Activated B cell treated with CpG ODN at 0.5 μM for 24 hours (primary cell): Measurements from ENCODE around the gene ECI1. TPM values are rescaled to one million over a fixed set of nuclear protein-coding genes. Genes with fewer than 3 reads are reported as not detected.

Experiments
- ATAC-seq: fragments of 200-7000 bp; cut with Tn5 transposase; one replicate; pipeline ENCODE4 v1.10.0; 2021; ENCODE audit warnings: low read depth, mild to moderate bottlenecking, moderate library complexity
- CTCF ChIA-PET: fragments of 350-600 bp; sonication (Branson Sonifier 250); formaldehyde crosslinking; loops from one replicate; lab custom pipeline; 2021; ENCODE audit warnings: antibody characterized with exemption; lab: Charles Lee
- POLR2A ChIA-PET: fragments of 350-600 bp; sonication (Branson Sonifier 250); formaldehyde crosslinking; loops from one replicate; lab custom pipeline; 2021; ENCODE audit warnings: antibody characterized with exemption; lab: Charles Lee
- DNase-seq: peaks from one replicate; pipeline ENCODE4 v3.0.0; 2022
- H3K27ac Mint-ChIP-seq: one replicate; pipeline ENCODE4 v1.8.0; 2020; ENCODE audit warnings: mixed read lengths
- H3K27me3 Mint-ChIP-seq: one replicate; pipeline ENCODE4 v1.8.0; 2021; ENCODE audit warnings: mixed read lengths
- H3K36me3 Mint-ChIP-seq: one replicate; pipeline ENCODE4 v1.8.0; 2021; ENCODE audit warnings: low read depth, mixed read lengths
- H3K4me1 Mint-ChIP-seq: one replicate; pipeline ENCODE4 v1.8.0; 2021; ENCODE audit warnings: mixed read lengths
- H3K4me3 Mint-ChIP-seq: one replicate; pipeline ENCODE4 v1.8.0; 2020; ENCODE audit warnings: mild to moderate bottlenecking, mixed read lengths
- H3K9me3 Mint-ChIP-seq: one replicate; pipeline ENCODE4 v1.8.0; 2020; ENCODE audit warnings: mixed read lengths
- intact Hi-C: fragments of 100-400 bp; cut with micrococcal nuclease; formaldehyde crosslinking; loops from one replicate; pipeline ENCODE4 v1.15.1; 2024
- total RNA-seq: library from RNA; stranded (reverse); gene quantifications from 2 replicates; pipeline ENCODE4 v1.2.3, GENCODE V29; 2022
- TF ChIP-seq, protein P1 (sequence below): fragments of 200-600 bp; IDR thresholded peaks from one replicate; pipeline ENCODE4 v1.8.0; 2022; ENCODE audit warnings: antibody characterized with exemption, mild to moderate bottlenecking

Gene ECI1
- total RNA-seq, 1 donor from 2014 or later: 38.1 TPM

DNA sequence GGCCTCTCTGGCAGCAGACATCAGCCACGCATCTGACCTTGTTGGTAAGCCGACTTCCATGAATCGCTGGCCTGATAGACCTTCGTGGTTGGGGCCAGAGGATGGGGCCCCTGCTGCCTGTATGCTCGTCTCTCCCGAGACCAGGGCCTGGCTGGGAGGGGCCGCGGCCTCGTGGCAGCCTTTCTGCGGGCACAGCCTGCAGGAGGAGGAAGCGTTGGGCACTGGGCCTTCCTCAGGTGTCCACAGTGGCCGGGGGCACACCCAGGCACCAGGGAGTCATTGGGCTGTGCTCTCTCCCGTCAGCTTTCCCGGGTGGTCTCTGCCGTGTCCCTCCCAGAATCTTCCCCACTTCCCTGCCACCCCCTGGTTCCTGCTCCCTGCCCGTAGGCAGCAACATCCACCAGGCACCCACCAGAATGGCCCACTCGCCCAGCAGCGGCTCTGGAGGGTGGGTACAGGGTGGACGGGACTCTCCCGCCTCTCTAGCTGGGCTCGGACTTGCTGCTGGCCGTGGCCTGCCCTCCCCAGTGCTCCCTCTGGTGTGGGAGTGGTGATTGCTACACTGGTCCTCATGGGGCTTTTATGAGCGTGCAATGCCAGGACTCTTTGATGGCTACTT is 21.6 kb downstream of the ECI1 start:
- no peak overlapping the region for H3K4me3 Mint-ChIP-seq
- no peak overlapping the region for H3K27ac Mint-ChIP-seq
- POLR2A ChIA-PET: no interaction called here
- H3K4me1 Mint-ChIP-seq: peaks cover 11% of the 10 kb centered on the region
- CTCF ChIA-PET: no interaction called here
- no peak for ATAC-seq
- H3K9me3 Mint-ChIP-seq: no peaks in the 10 kb centered on the region
- no peaks in the 10 kb centered on the region for H3K27me3 Mint-ChIP-seq
- no peak for DNase-seq
- peaks cover 47% of the 10 kb centered on the region for H3K36me3 Mint-ChIP-seq
- intact Hi-C loops: loop anchor here (10.0 kb wide), 1 partner anchor 195 kb away; the partner anchor contains the start of gene CCNF
- TF ChIP-seq, protein P1, sequence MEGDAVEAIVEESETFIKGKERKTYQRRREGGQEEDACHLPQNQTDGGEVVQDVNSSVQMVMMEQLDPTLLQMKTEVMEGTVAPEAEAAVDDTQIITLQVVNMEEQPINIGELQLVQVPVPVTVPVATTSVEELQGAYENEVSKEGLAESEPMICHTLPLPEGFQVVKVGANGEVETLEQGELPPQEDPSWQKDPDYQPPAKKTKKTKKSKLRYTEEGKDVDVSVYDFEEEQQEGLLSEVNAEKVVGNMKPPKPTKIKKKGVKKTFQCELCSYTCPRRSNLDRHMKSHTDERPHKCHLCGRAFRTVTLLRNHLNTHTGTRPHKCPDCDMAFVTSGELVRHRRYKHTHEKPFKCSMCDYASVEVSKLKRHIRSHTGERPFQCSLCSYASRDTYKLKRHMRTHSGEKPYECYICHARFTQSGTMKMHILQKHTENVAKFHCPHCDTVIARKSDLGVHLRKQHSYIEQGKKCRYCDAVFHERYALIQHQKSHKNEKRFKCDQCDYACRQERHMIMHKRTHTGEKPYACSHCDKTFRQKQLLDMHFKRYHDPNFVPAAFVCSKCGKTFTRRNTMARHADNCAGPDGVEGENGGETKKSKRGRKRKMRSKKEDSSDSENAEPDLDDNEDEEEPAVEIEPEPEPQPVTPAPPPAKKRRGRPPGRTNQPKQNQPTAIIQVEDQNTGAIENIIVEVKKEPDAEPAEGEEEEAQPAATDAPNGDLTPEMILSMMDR: no peak

DNA sequence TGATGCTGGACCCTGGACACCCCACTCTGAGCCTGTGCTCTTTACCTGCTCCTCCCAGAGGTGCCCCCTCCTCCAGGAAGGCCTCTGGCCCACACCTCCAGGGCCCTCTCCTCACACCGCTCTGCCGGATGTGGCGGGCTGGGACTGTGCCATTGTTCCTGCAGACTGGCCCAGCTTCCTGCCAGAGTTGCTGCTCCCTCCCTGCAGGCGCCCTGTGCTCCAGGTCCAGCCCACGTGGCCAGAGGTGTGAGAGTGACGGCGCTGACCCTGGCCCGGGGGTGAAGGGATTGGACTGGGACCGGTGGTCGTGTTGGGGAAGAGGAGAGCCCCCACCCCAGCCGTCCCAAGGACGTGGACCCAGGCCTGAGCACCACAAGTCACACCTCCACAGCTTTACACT is 22.3 kb downstream of the ECI1 start:
- ChIA-PET POLR2A (no interaction called here), CTCF (no interaction called here)
- H3K27ac Mint-ChIP-seq: no peak overlapping the region
- H3K4me3 Mint-ChIP-seq: no peak overlapping the region
- intact Hi-C loops: loop anchor here (10.0 kb wide), 1 partner anchor 196 kb away; the partner anchor contains the start of gene CCNF
- H3K9me3 Mint-ChIP-seq: no peaks in the 10 kb centered on the region
- H3K27me3 Mint-ChIP-seq: no peaks in the 10 kb centered on the region
- TF ChIP-seq, protein P1: no peak
- no peak for DNase-seq
- H3K36me3 Mint-ChIP-seq: peaks cover 42% of the 10 kb centered on the region
- peaks cover 18% of the 10 kb centered on the region for H3K4me1 Mint-ChIP-seq
- no peak for ATAC-seq

DNA sequence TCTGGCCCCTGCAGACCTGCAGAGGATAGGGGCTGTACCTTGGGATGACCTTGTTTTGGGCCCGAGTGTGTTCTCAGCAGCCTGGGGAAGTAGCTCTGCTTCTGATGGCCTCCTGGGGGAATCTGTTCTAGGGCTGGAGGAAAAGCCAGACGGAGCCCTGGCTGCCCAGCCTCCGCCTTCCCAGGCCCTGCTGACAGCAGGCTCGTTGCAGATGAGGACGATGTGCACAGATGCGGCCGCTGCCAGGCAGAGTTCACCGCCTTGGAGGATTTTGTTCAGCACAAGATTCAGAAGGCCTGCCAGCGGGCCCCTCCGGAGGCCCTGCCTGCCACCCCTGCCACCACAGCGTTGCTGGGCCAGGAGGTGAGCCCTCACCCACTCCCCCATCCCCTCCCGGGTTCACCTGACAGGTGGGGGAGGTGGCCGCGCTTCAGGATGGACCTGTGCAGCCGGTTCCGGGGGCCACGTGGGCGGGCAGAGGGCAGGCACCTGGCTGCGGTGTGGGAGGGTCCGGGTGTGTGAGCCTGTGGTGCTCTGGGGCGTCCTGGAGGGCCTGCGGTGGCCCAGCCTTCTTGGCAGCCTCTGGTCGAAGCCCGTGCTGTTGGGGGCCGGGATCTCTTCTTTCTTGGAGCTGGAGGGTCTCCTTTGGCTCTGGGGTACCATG is 23.1 kb downstream of the ECI1 start:
- H3K4me3 Mint-ChIP-seq: no peak overlapping the region
- H3K27me3 Mint-ChIP-seq: no peaks in the 10 kb centered on the region
- TF ChIP-seq, protein P1: no peak
- H3K9me3 Mint-ChIP-seq: no peaks in the 10 kb centered on the region
- CTCF ChIA-PET: no interaction called here
- intact Hi-C loops: loop anchor here (10.0 kb wide), 1 partner anchor 197 kb away; the partner anchor contains the start of gene CCNF
- no peak overlapping the region for H3K27ac Mint-ChIP-seq
- no peak for DNase-seq
- POLR2A ChIA-PET: interaction anchor here (0.5 to 0.7 kb wide), 2 partner anchors 25 to 276 kb away, joined by 3 to 4 read pairs; no protein-coding TSS in a partner anchor
- H3K36me3 Mint-ChIP-seq: peaks cover 39% of the 10 kb centered on the region
- peaks cover 20% of the 10 kb centered on the region for H3K4me1 Mint-ChIP-seq
- no peak for ATAC-seq

DNA sequence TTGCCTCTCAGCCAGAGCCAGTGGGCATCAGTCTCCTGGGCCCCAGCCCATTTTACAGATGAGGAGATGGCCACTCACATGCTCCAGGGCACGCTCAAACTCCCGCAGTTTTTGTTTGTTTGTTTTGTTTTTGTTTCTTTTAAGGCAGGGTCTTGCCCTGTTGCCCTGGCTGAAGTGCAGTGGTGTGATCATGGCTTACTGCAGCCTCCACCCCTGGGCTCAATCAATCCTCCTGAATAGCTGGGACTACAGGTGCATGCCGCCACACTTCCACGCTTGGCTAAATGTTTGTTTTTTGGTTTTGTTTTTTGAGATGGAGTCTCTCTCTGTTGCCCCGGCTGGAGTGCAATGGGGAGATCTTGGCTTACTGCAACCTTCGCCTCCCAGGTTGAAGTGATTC is 24.5 kb downstream of the ECI1 start:
- DNase-seq (no peak), ATAC-seq (no peak)
- CTCF ChIA-PET: no interaction called here
- no peaks in the 10 kb centered on the region for H3K27me3 Mint-ChIP-seq
- H3K36me3 Mint-ChIP-seq: peaks cover 33% of the 10 kb centered on the region
- no peak overlapping the region for H3K27ac Mint-ChIP-seq
- H3K4me1 Mint-ChIP-seq: peaks cover 20% of the 10 kb centered on the region
- H3K4me3 Mint-ChIP-seq: no peak overlapping the region
- POLR2A ChIA-PET: interaction anchor here (1.0 to 2.2 kb wide), 3 partner anchors 12 to 71 kb away, joined by 3 to 8 read pairs (median 3); partner anchors contain the start of genes ECI1 and TRAF7
- H3K9me3 Mint-ChIP-seq: no peaks in the 10 kb centered on the region
- intact Hi-C loops: loop anchor here (10.0 kb wide), 1 partner anchor 198 kb away; the partner anchor contains the start of gene CCNF
- TF ChIP-seq, protein P1: no peak

DNA sequence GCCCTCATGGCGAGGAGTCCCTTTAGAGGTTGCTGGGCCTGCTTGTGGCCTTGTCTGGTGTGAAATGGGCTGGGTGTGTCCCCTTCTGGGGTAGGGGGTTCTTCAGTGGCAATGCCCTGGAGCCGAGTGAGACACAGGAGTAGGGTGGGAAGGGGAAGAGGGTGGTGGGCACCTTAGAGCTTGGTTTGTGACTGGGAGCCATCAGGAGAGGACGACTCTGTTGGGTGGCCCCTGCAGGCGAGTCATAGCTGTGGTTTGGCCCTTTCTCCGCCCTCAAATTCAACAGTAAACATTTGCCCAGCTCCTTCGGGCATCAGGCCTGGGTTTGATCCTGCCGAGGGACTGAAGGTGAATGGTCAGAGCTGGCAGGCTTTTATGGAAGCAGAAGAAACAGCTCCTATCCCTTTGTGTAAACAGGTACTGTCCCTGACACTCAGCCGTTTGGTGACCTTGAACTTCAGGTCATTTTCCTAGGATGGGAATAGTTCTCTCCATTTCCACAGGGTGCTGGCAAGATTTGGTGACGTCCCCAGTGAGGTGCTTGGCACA is 25.1 kb downstream of the ECI1 start:
- POLR2A ChIA-PET: interaction anchor here (0.6 to 2.2 kb wide), 5 partner anchors 13 to 225 kb away, joined by 3 to 10 read pairs (median 3); partner anchors contain the start of genes ECI1 and TRAF7
- no peaks in the 10 kb centered on the region for H3K9me3 Mint-ChIP-seq
- CTCF ChIA-PET: no interaction called here
- H3K27me3 Mint-ChIP-seq: no peaks in the 10 kb centered on the region
- H3K4me3 Mint-ChIP-seq: no peak overlapping the region
- H3K4me1 Mint-ChIP-seq: peaks cover 20% of the 10 kb centered on the region
- H3K36me3 Mint-ChIP-seq: peaks cover 28% of the 10 kb centered on the region
- intact Hi-C loops: loop anchor here (10.0 kb wide), 1 partner anchor 198 kb away; the partner anchor contains the start of gene CCNF
- TF ChIP-seq, protein P1: no peak
- H3K27ac Mint-ChIP-seq: no peak overlapping the region
- no peak for ATAC-seq
- DNase-seq: no peak
